Body of pancreas (tissue), 4 donors: ENCODE results near the gene LNPEP.
A peak's percentile ranks its signal among the peaks of the same experiment; 100 is the strongest.

ENCODE experiments used
- CTCF ChIP-seq, 7 experiments: fragments of 450-650 bp in 4 of 7; fragments of 200-600 bp in 3 of 7; sonication (generic) in 3 of 7; IDR thresholded peaks; one replicate each; pipeline ENCODE4 v1.5.1; 2016 to 2019; ENCODE audit warnings: antibody characterized with exemption in 7 of 7
- POLR2A ChIP-seq, 3 donors: fragments of 450-650 bp; IDR thresholded peaks; one replicate each; pipeline ENCODE4 v1.6.1; 2016; ENCODE audit warnings: antibody characterized with exemption in 3 of 3, mild to moderate bottlenecking in 2 of 3

- TF ChIP-seq POLR2A (IDR thresholded peaks at IDR 0.05), result peak; percentile 81 to 92 (median 88)
- TF ChIP-seq CTCF (IDR thresholded peaks at IDR 0.05), result peak in 2 of 7 experiments; percentile 10 to 24
These were observed at the start of gene LNPEP for GRCh38 chr5:96935559-96936430.
